ENCODE results near the gene CHD9. TPM values are rescaled to one million over a fixed set of nuclear protein-coding genes. Genes with fewer than 3 reads are reported as not detected.

CHD9 gene
- total RNA-seq, 1 donor from 2014 or later: 81.4 TPM

DNA sequence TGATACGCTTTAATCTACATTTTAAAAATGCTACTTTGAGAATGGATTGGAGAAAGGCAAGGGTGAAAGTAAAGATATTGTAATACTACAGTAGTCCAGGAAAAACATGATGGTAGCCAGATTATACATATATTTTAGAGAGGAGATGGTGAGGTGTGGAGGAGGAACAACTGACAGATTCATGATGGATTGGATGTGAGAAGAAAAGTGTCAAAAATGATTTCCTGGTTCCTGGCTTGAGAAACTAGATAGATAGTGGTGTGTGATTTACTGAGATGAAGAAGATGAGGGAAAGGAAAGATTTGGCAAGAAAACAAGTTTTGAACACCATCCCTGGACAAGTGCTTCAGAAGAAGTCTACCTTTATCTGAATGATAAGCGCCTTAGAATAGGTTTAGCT lies 80.5 kb downstream of the CHD9 start:
- TF ChIP-seq, protein P1, sequence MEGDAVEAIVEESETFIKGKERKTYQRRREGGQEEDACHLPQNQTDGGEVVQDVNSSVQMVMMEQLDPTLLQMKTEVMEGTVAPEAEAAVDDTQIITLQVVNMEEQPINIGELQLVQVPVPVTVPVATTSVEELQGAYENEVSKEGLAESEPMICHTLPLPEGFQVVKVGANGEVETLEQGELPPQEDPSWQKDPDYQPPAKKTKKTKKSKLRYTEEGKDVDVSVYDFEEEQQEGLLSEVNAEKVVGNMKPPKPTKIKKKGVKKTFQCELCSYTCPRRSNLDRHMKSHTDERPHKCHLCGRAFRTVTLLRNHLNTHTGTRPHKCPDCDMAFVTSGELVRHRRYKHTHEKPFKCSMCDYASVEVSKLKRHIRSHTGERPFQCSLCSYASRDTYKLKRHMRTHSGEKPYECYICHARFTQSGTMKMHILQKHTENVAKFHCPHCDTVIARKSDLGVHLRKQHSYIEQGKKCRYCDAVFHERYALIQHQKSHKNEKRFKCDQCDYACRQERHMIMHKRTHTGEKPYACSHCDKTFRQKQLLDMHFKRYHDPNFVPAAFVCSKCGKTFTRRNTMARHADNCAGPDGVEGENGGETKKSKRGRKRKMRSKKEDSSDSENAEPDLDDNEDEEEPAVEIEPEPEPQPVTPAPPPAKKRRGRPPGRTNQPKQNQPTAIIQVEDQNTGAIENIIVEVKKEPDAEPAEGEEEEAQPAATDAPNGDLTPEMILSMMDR (IDR thresholded peaks at IDR 0.05): no peak
- Histone ChIP-seq H3K9me3 (no peaks in the 10 kb centered on the region), H3K36me3 (no peaks in the 10 kb centered on the region), H3K27me3 (no peaks in the 10 kb centered on the region), H3K27ac (no peak overlapping the region), H3K4me3 (no peak overlapping the region), H3K4me1 (peaks cover 15% of the 10 kb centered on the region)
- ATAC-seq (no peak), DNase-seq (no peak)
- intact Hi-C loops (cut with DNase I): no loop called here

DNA sequence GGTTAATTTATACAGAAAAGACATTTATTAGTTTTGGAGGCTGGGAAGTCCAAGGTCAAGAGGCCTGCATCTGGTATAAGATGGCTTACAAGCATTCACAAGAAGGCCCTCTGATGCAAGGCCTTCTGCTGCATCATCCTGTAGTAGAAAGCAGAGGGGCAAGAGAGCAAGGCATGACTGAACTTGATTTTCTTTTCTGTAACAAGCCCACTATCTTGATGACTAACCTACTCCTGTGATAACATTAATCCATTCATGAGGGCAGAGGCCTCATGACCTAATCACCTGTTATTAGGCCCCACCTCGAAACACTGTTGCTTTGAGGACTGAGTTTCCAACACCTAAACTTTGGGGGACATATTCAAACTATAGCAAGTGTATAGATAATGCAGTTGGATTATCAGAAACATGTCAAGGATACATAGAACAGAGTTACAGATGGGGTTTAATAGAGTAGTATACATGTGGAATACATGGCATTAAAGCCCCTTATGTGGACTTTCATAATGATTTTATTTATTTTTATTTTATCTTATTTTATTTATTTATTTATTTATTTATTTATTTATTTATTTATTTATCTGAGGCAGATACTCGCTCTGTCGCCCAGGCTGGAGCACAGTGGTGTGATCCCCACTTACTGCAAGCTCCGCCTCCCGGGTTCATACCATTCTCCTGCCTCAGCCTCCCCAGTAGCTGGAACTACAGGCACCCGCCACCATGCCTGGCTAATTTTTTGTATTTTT lies 88.2 kb downstream of the CHD9 start:
- Histone ChIP-seq H3K9me3 (no peaks in the 10 kb centered on the region), H3K36me3 (no peaks in the 10 kb centered on the region), H3K4me1 (no peaks in the 10 kb centered on the region), H3K27ac (no peak overlapping the region), H3K4me3 (no peak overlapping the region), H3K27me3 (no peaks in the 10 kb centered on the region)
- intact Hi-C loops (cut with DNase I): no loop called here
- TF ChIP-seq, protein P1 (IDR thresholded peaks at IDR 0.05): no peak
- ATAC-seq: no peak
- DNase-seq: no peak

DNA sequence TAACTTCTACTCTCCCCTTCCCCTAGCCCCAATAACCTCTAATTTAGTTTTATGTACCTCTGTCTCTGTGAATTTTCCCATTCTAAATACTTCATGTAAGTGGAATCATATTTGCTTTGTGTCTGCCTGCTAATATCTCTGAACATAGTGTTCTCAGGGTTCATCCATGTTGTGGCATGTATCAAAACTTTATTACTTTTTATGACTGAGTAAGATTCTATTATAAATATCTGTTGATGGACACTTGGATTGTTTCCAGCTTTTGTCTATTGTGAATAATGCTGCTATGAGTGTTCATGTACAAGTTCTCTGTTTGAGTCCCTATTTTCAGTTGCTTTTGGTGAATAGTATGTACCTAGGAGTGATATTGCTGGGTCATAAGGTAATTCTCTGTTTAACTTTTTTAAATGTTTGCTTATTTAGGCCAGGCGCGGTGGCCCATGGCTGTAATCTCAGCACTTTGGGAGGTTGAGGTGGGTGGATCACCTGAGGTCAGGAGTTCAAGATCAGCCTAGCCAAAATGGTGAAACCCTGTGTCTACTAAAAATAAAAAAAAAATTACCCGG lies 92.8 kb downstream of the CHD9 start:
- Histone ChIP-seq H3K27ac (no peak overlapping the region), H3K36me3 (no peaks in the 10 kb centered on the region), H3K27me3 (no peaks in the 10 kb centered on the region), H3K4me1 (peaks cover 6% of the 10 kb centered on the region), H3K9me3 (no peaks in the 10 kb centered on the region), H3K4me3 (no peak overlapping the region)
- ATAC-seq: no peak
- intact Hi-C loops (cut with DNase I): no loop called here
- TF ChIP-seq, protein P1 (IDR thresholded peaks at IDR 0.05): no peak
- no peak for DNase-seq

DNA sequence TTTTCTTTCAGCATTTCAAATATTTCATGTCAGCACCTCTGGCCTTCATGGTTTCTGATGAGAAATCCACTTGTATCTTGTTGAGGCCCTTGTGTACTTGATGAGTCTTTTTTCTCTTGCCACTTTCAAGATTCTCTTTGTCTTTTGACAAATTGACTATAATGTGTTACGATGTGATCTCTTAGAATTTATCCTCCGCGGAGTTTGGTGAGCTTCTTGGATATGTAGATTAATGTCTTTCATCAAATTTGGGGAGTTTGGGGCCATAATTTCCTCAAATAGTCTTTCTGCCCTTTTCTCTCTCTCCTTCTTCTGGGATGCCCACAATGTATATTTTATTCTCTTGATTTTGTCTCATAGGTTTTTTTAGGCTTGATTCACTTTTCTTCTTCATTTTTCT lies 96.0 kb downstream of the CHD9 start:
- ATAC-seq: no peak
- Histone ChIP-seq H3K4me3 (no peak overlapping the region), H3K27me3 (no peaks in the 10 kb centered on the region), H3K27ac (no peak overlapping the region), H3K36me3 (peaks cover under 1% of the 10 kb centered on the region), H3K4me1 (peaks cover 6% of the 10 kb centered on the region), H3K9me3 (no peaks in the 10 kb centered on the region)
- no peak for DNase-seq
- intact Hi-C loops (cut with DNase I): no loop called here
- TF ChIP-seq, protein P1 (IDR thresholded peaks at IDR 0.05): no peak

DNA sequence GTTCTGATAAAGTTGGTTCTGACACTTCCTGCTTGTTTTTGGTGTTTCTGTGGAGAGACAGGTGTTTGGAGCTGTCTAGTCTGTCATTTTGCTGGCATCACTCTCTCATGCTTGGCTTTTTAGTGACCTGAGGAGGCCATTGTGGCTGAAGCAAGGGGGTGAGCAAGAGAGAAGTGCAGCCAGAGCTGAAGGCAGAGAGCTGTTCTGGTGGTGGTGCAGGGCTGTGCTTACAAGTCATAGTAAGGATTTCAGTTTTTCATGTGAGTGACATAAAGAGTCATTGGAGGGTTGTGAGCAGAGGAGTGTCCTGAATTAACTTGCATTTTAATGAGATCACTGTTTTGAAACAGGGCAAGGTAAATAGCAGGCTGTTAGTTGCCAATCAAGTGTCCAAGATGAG lies 97.5 kb downstream of the CHD9 start:
- DNase-seq: no peak
- H3K4me3 ChIP-seq: no peak overlapping the region
- H3K9me3 ChIP-seq: no peaks in the 10 kb centered on the region
- H3K27me3 ChIP-seq: no peaks in the 10 kb centered on the region
- TF ChIP-seq, protein P1 (IDR thresholded peaks at IDR 0.05): no peak
- peaks cover 17% of the 10 kb centered on the region for H3K36me3 ChIP-seq
- H3K27ac ChIP-seq: no peak overlapping the region
- ATAC-seq: peak; percentile 20
- peaks cover 6% of the 10 kb centered on the region for H3K4me1 ChIP-seq
- intact Hi-C loops (cut with DNase I): no loop called here

Measured in upper lobe of right lung (tissue), 1 donor.